NB4 (cell line): ENCODE measurements around the gene CORO1C.

Experiments used
- POLR2A ChIP-seq: IDR thresholded peaks from 2 replicates; pipeline ENCODE4 v1.6.1; 2011; ENCODE audit warnings: mild to moderate bottlenecking; ENCODE audit not compliant: insufficient read length; ENCODE audit errors: extremely low read depth
- TF ChIP-seq, protein P1 (sequence below): IDR thresholded peaks from one replicate; pipeline ENCODE4 v1.5.1; 2012; ENCODE audit warnings: low read depth, low read length

DNA sequence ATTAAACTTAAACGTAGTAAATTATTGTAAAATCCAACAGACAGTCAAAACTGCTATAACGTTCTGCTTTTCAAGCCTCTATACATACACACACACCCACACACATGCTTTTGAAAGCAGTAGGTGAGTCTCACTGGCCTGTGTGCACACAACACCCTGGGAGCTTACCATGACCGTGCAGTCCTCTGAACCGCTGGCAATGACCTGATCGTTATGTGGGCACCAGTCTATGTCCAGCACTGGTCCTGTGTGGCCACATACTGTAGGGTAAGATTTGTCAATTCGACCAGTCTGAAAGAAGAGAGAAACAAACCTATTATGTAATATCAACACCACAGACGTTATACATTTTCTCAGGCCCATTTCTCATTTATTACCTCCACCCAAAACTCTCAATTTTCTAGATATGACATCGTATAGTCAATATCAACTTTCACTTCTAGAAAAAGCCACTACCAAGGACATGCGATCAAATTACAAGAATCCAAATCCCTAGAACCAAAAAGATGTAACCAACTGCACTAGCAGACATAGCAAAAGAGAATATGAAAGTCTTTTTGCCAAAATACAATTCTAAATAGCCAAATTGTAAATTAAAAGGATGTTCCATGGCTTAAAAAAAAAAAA, 53.1 kb downstream of the CORO1C start:
- TF ChIP-seq, protein P1, sequence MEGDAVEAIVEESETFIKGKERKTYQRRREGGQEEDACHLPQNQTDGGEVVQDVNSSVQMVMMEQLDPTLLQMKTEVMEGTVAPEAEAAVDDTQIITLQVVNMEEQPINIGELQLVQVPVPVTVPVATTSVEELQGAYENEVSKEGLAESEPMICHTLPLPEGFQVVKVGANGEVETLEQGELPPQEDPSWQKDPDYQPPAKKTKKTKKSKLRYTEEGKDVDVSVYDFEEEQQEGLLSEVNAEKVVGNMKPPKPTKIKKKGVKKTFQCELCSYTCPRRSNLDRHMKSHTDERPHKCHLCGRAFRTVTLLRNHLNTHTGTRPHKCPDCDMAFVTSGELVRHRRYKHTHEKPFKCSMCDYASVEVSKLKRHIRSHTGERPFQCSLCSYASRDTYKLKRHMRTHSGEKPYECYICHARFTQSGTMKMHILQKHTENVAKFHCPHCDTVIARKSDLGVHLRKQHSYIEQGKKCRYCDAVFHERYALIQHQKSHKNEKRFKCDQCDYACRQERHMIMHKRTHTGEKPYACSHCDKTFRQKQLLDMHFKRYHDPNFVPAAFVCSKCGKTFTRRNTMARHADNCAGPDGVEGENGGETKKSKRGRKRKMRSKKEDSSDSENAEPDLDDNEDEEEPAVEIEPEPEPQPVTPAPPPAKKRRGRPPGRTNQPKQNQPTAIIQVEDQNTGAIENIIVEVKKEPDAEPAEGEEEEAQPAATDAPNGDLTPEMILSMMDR, result no peak
- no peak for TF ChIP-seq POLR2A
